ENCODE data around the gene CLDND2. TPM values are rescaled to one million over a fixed set of nuclear protein-coding genes. Genes with fewer than 3 reads are reported as not detected.
"Not testable (repeated sequence)": the region's sequence is repeated elsewhere in the genome, so short reads cannot be mapped to it uniquely, and the experiment has no call there.

CLDND2 gene
- total RNA-seq, 1 donor, result 0.36 TPM

DNA sequence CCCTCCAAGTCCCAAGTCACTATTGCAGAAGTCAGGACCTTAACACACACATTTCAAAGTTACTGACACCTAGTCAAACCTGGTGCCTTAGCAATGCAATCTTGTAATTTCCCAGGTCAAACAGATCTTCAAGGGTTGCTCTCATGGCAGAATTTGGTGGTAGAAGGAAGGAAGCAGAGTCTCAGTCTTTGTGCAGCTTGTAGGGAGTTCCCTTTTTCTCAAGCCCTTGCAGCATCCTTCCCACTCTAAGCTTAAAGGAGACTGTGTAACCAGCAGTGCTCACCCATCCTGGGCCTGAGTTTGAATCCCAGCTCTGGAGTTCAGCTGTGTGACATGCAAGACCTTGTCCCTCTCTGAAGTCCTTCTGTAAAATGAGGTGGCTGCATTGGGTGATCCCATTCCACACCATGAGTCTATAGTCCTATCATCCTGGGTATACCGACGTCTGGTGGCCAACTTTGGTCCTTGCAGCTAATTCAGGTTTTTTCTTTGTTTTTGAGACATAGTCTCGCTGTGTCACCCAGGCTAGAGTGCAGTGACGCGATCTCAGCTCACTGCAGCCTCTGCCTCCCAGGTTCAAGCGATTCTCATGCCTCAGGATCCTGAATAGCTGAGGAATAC lies 38.8 kb upstream of the CLDND2 start:
- TF ChIP-seq, protein P1, sequence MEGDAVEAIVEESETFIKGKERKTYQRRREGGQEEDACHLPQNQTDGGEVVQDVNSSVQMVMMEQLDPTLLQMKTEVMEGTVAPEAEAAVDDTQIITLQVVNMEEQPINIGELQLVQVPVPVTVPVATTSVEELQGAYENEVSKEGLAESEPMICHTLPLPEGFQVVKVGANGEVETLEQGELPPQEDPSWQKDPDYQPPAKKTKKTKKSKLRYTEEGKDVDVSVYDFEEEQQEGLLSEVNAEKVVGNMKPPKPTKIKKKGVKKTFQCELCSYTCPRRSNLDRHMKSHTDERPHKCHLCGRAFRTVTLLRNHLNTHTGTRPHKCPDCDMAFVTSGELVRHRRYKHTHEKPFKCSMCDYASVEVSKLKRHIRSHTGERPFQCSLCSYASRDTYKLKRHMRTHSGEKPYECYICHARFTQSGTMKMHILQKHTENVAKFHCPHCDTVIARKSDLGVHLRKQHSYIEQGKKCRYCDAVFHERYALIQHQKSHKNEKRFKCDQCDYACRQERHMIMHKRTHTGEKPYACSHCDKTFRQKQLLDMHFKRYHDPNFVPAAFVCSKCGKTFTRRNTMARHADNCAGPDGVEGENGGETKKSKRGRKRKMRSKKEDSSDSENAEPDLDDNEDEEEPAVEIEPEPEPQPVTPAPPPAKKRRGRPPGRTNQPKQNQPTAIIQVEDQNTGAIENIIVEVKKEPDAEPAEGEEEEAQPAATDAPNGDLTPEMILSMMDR (IDR thresholded peaks at IDR 0.05; ENCODE audit: insufficient read depth, low read length), result peak; percentile 52
- H3K4me3 ChIP-seq (ENCODE audit: low read depth, low read length), result no peak overlapping the region
- DNase-seq (ENCODE audit: low read depth), result peak; percentile 22

GRCh38 chr19:51402117-51402516 lies 33.3 kb upstream of the CLDND2 start:
- TF ChIP-seq, protein P1 (IDR thresholded peaks at IDR 0.05; ENCODE audit: insufficient read depth, low read length), result no peak
- no peak overlapping the region for H3K4me3 ChIP-seq (ENCODE audit: low read depth, low read length)
- no peak for DNase-seq (ENCODE audit: low read depth)

GRCh38 chr19:51399936-51400335 lies 31.1 kb upstream of the CLDND2 start:
- DNase-seq (ENCODE audit: low read depth); H3K4me3 ChIP-seq (ENCODE audit: low read depth, low read length): not testable (repeated sequence)

DNA sequence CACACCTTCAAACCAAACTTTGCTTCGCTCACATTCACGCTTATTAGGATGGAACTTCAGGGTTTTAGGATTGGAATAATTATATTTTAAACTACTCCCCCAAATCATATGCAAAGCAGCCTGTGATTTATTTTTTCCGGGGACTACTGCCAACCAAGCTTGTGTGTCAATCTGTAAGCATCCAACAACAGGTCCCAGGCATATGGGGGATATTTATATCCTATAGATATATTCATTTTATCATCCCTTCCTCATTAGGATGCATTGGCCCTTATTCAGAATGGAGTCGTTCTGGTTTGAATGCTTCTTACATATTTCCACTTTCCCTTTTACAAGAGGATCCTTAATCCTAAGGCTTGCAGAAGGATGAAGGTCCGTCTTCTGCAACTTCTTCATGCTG lies 30.4 kb upstream of the CLDND2 start:
- no peak for DNase-seq (ENCODE audit: low read depth)
- TF ChIP-seq, protein P1 (IDR thresholded peaks at IDR 0.05; ENCODE audit: insufficient read depth, low read length), result no peak
- no peak overlapping the region for H3K4me3 ChIP-seq (ENCODE audit: low read depth, low read length)

DNA sequence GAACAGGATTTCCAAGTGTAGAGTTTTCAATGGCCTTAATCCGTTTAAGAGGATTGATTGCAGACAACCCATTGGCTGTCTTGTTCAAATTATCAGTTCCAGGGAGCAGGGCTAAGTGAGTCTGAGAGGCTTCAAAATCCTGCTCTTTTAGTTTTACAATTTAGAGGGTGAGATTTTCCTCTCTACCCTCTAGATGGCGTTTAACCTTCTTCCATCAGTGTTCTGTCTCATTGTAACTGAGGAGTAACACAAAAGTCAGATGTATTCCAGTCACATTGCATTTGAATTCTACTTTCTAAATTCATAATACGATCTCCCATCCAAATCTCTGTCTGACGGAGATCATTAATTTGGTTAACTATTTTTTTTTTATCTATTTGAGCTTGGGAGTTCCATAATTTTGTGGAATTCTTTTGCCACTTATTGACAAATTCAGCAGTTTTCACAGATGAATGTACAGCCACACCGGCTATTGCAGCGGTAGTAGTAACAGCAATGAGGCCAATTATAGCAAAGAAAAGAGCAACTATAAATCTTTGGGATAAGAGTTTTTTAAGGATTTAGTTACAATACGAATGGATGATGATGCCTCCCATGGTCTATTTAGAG lies 29.4 kb upstream of the CLDND2 start:
- peak; percentile 41 for DNase-seq (ENCODE audit: low read depth)

GRCh38 chr19:51397453-51397852 lies 28.6 kb upstream of the CLDND2 start:
- peak; percentile 11 for DNase-seq (ENCODE audit: low read depth)

More for the DNA sequence above, 29.4 kb upstream of the CLDND2 start:
- no peak overlapping the region for H3K4me3 ChIP-seq (ENCODE audit: low read depth, low read length)
- TF ChIP-seq, protein P1 (IDR thresholded peaks at IDR 0.05; ENCODE audit: insufficient read depth, low read length), result peak; percentile 58

GRCh38 chr19:51396175-51396574 lies 27.4 kb upstream of the CLDND2 start:
- DNase-seq (ENCODE audit: low read depth), result no peak
- no peak overlapping the region for H3K4me3 ChIP-seq (ENCODE audit: low read depth, low read length)

More at GRCh38 chr19:51397453-51397852, 28.6 kb upstream of the CLDND2 start:
- not testable (repeated sequence) for H3K4me3 ChIP-seq (ENCODE audit: low read depth, low read length)

More at GRCh38 chr19:51396175-51396574, 27.4 kb upstream of the CLDND2 start:
- TF ChIP-seq, protein P1 (IDR thresholded peaks at IDR 0.05; ENCODE audit: insufficient read depth, low read length), result no peak
